Measurements from ENCODE around the gene PTPRK.

Gene PTPRK

DNA sequence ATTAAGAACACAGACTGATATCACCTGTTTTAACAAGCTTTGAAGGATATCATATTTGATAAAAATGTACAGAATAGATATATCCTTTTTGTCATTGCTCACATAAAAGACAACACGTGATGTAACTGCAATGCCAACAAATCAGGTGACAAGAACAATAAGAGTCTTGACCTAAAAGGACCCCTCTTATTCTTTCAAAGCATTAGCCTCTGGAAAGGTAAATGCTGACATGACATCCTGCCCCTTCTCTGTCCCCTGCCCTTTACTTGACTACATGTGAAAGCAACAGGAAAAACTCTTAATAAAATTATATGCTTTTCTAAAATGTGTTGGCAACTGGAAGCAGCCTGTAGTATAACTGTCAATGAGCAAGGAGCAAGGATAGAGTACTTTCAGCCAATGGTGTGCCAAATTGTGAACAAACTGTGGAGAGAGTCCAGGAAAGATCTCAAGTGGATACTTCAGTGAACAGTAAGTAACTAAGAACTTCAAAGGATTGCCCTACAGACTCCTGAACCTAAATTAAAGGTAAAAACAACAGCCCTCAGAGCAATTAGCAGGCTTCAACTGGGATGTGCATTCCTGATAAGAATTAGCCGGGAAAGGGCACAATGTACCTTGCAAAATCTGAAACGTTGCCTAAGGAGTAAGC, 16.3 kb downstream of the PTPRK start:
- Histone ChIP-seq H4K20me1 (ENCODE audit: insufficient read depth, low read length) (no peaks in the 10 kb centered on the region), H3K9ac (ENCODE audit: low read length) (no peak overlapping the region), H3K4me3 (ENCODE audit: low read depth, low read length, poor library complexity, severe bottlenecking) (no peak overlapping the region), H3K79me2 (ENCODE audit: insufficient read depth, low read length) (no peaks in the 10 kb centered on the region), H3K27me3 (ENCODE audit: insufficient read depth, low read length) (no peaks in the 10 kb centered on the region), H3F3A (ENCODE audit: insufficient read depth, low read length) (no peaks in the 10 kb centered on the region), H3K27ac (ENCODE audit: low read depth, low read length, poor library complexity, severe bottlenecking) (no peak overlapping the region), H3K9me2 (ENCODE audit: low read depth, low read length) (no peaks in the 10 kb centered on the region), H3K36me3 (ENCODE audit: insufficient read depth, low read length) (no peaks in the 10 kb centered on the region), H3K4me1 (ENCODE audit: insufficient read depth, low read length, severe bottlenecking) (no peaks in the 10 kb centered on the region), H3K9me3 (ENCODE audit: low read length) (no peaks in the 10 kb centered on the region), H2AFZ (ENCODE audit: low read length) (no peak overlapping the region), H3K4me2 (ENCODE audit: low read length) (no peak overlapping the region)
- TF ChIP-seq CTCF (IDR thresholded peaks at IDR 0.05; ENCODE audit: low read length): no peak

- H3K27ac ChIP-seq (ENCODE audit: low read depth, low read length, poor library complexity, severe bottlenecking): no peak overlapping the region
- no peaks in the 10 kb centered on the region for H3K9me2 ChIP-seq (ENCODE audit: low read depth, low read length)
- no peaks in the 10 kb centered on the region for H3F3A ChIP-seq (ENCODE audit: insufficient read depth, low read length)
- H3K4me3 ChIP-seq (ENCODE audit: low read depth, low read length, poor library complexity, severe bottlenecking): no peak overlapping the region
- no peaks in the 10 kb centered on the region for H3K36me3 ChIP-seq (ENCODE audit: insufficient read depth, low read length)
- no peaks in the 10 kb centered on the region for H3K27me3 ChIP-seq (ENCODE audit: insufficient read depth, low read length)
- TF ChIP-seq CTCF (IDR thresholded peaks at IDR 0.05; ENCODE audit: low read length): no peak
- TF ChIP-seq EZH2 (IDR thresholded peaks at IDR 0.05; ENCODE audit: borderline replicate concordance, low read length): no peak
- no peak overlapping the region for H3K4me2 ChIP-seq (ENCODE audit: low read length)
- no peak overlapping the region for H2AFZ ChIP-seq (ENCODE audit: low read length)
- no peak overlapping the region for H3K9ac ChIP-seq (ENCODE audit: low read length)
- H4K20me1 ChIP-seq (ENCODE audit: insufficient read depth, low read length): no peaks in the 10 kb centered on the region
- no peaks in the 10 kb centered on the region for H3K9me3 ChIP-seq (ENCODE audit: low read length)
- H3K4me1 ChIP-seq (ENCODE audit: insufficient read depth, low read length, severe bottlenecking): no peaks in the 10 kb centered on the region
- no peaks in the 10 kb centered on the region for H3K79me2 ChIP-seq (ENCODE audit: insufficient read depth, low read length)
These were observed 19.4 kb downstream of the PTPRK start for GRCh38 chr6:128500749-128501600.

- TF ChIP-seq EZH2 (IDR thresholded peaks at IDR 0.05; ENCODE audit: borderline replicate concordance, low read length) (no peak), CTCF (IDR thresholded peaks at IDR 0.05; ENCODE audit: low read length) (no peak)
- no peak overlapping the region for H2AFZ ChIP-seq (ENCODE audit: low read length)
- H3F3A ChIP-seq (ENCODE audit: insufficient read depth, low read length): no peaks in the 10 kb centered on the region
- H4K20me1 ChIP-seq (ENCODE audit: insufficient read depth, low read length): no peaks in the 10 kb centered on the region
- no peaks in the 10 kb centered on the region for H3K4me1 ChIP-seq (ENCODE audit: insufficient read depth, low read length, severe bottlenecking)
- H3K9ac ChIP-seq (ENCODE audit: low read length): no peak overlapping the region
- no peaks in the 10 kb centered on the region for H3K9me3 ChIP-seq (ENCODE audit: low read length)
- no peaks in the 10 kb centered on the region for H3K9me2 ChIP-seq (ENCODE audit: low read depth, low read length)
- no peak overlapping the region for H3K4me3 ChIP-seq (ENCODE audit: low read depth, low read length, poor library complexity, severe bottlenecking)
- no peaks in the 10 kb centered on the region for H3K27me3 ChIP-seq (ENCODE audit: insufficient read depth, low read length)
- no peaks in the 10 kb centered on the region for H3K79me2 ChIP-seq (ENCODE audit: insufficient read depth, low read length)
- no peak overlapping the region for H3K4me2 ChIP-seq (ENCODE audit: low read length)
- H3K36me3 ChIP-seq (ENCODE audit: insufficient read depth, low read length): no peaks in the 10 kb centered on the region
- H3K27ac ChIP-seq (ENCODE audit: low read depth, low read length, poor library complexity, severe bottlenecking): no peak overlapping the region
These were observed 20.4 kb downstream of the PTPRK start for GRCh38 chr6:128500014-128500413.
